Astrocyte (in vitro differentiated cells and primary cell): ENCODE results near the gene GAR1.

Experiments used
- EZH2 ChIP-seq: IDR thresholded peaks from 2 replicates; pipeline ENCODE4 v1.6.1; 2012; ENCODE audit warnings: mild to moderate bottlenecking, low read length, inconsistent platforms; ENCODE audit not compliant: insufficient read depth
- TF ChIP-seq, protein P1 (sequence below): IDR thresholded peaks from 2 replicates; pipeline ENCODE4 v1.5.1; 2011; ENCODE audit warnings: low read depth, mild to moderate bottlenecking, inconsistent platforms, low read length, moderate library complexity; ENCODE audit not compliant: insufficient read depth

DNA sequence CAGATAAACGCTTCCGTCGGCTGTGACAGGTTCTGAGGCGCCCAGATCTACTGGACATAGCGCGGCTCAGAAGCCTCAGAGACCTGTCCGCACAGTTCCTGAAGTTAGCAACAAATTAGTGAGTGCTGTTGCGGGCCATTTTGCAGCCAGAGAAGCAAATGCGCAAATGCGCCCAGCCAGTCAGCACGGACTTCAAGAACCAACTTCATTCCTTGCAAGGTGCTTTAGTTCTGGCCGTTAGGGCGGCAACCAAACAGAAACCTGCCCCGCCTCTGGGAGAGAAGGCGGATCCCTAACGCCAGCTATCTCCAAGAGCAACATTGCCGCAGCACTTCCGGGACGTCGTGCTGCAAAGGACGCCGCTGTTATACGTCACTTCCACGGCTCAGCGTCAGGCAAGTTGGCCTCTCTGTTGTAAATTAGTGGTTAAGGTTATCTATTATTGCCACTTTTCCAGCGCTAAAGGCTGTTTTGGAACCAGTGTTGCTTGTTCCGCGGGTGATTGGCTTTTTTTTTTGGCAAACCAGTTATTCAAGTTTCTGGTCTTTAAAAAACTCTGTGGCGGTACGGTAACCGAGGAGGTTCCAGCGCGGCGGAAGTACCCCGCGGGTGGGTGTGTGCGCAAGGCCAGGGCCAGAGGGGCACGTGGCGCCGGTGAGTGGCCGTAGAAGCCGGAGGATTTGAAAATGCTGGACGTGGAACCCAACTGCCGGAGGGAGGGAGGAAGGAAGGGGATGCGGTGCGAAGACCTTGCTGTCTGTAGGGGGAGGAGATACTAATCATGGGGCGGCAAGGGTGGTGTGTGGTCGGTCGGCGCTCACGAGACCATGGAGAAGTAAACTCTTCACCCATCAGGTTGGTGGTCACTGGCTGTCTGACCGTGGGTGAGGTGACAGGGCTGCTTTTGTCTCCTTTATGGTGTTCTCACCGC, at the start of gene GAR1:
- TF ChIP-seq, protein P1, sequence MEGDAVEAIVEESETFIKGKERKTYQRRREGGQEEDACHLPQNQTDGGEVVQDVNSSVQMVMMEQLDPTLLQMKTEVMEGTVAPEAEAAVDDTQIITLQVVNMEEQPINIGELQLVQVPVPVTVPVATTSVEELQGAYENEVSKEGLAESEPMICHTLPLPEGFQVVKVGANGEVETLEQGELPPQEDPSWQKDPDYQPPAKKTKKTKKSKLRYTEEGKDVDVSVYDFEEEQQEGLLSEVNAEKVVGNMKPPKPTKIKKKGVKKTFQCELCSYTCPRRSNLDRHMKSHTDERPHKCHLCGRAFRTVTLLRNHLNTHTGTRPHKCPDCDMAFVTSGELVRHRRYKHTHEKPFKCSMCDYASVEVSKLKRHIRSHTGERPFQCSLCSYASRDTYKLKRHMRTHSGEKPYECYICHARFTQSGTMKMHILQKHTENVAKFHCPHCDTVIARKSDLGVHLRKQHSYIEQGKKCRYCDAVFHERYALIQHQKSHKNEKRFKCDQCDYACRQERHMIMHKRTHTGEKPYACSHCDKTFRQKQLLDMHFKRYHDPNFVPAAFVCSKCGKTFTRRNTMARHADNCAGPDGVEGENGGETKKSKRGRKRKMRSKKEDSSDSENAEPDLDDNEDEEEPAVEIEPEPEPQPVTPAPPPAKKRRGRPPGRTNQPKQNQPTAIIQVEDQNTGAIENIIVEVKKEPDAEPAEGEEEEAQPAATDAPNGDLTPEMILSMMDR = no peak
- TF ChIP-seq EZH2 = no peak
